Measurements from ENCODE around the gene GATAD2A.

Gene GATAD2A

GRCh38 chr19:19527674-19528625, 122.5 kb downstream of the GATAD2A start:
- Histone ChIP-seq H2BK5ac (ENCODE audit: low read depth, low read length, poor library complexity, severe bottlenecking) (no peak overlapping the region), H3K4ac (ENCODE audit: low read depth in 1 of 2, low read length in 2 of 2) (no peak overlapping the region), H2BK120ac (ENCODE audit: low read depth, low read length) (no peak overlapping the region), H2AFZ (ENCODE audit: low read depth, low read length) (no peak overlapping the region), H4K91ac (ENCODE audit: low read length) (peak overlapping the region; percentile 37), H2BK12ac (ENCODE audit: low read length in 2 of 2) (no peak overlapping the region), H3K9me3 (ENCODE audit: control insufficient read depth, low read length) (no peaks in the 10 kb centered on the region), H4K8ac (ENCODE audit: low read length) (no peak overlapping the region), H3K27ac (ENCODE audit: low read length, poor library complexity, severe bottlenecking) (no peak overlapping the region), H2BK15ac (ENCODE audit: low read depth, poor library complexity, severe bottlenecking) (no peak overlapping the region), H3K4me3 (ENCODE audit: insufficient read depth in 1 of 2, low read depth in 1 of 2, low read length in 2 of 2) (no peak overlapping the region), H3K79me1 (replicated peaks; ENCODE audit: low read length, poor library complexity, severe bottlenecking) (peaks cover 33% of the 10 kb centered on the region), H2AK5ac (ENCODE audit: low read length, severe bottlenecking) (no peak overlapping the region), H3K4me1 (ENCODE audit: control insufficient read depth, insufficient read depth, low read depth, low read length) (peaks cover 28% of the 10 kb centered on the region), H3K9ac (ENCODE audit: low read length) (no peak overlapping the region), H3K18ac (ENCODE audit: low read depth in 1 of 2, low read length in 2 of 2) (no peak overlapping the region), H3K27me3 (ENCODE audit: control insufficient read depth in 1 of 2, insufficient read depth in 1 of 2, low read length in 2 of 2) (no peaks in the 10 kb centered on the region), H3K14ac (ENCODE audit: low read length in 2 of 2) (no peak overlapping the region), H3K36me3 (ENCODE audit: control insufficient read depth in 1 of 2, insufficient read depth in 2 of 2, low read depth in 1 of 2, low read length in 2 of 2) (peaks cover 26 to 70% of the 10 kb centered on the region in 2 experiments), H3K4me2 (ENCODE audit: low read length, poor library complexity, severe bottlenecking) (no peak overlapping the region), H3K23ac (ENCODE audit: low read length in 2 of 2) (no peak overlapping the region)
- WGBS = 97% methylated on average over 26 of the region's 27 CpGs
- DNase-seq = no peak

GRCh38 chr19:19528721-19529490, 123.4 kb downstream of the GATAD2A start, which contains the start of gene YJEFN3:
Gene YJEFN3, plus strand, starts transcription at chr19:19528911. Its CDS starts 22 bp downstream, at chr19:19528933.
- peaks cover 25 to 67% of the 10 kb centered on the region in 2 experiments for H3K36me3 ChIP-seq (ENCODE audit: control insufficient read depth in 1 of 2, insufficient read depth in 2 of 2, low read depth in 1 of 2, low read length in 2 of 2)
- DNase-seq = no peak
- no peak within 1 kb of the TSS for H4K8ac ChIP-seq (ENCODE audit: low read length)
- H3K9ac ChIP-seq (ENCODE audit: low read length) = no peak within 1 kb of the TSS
- H3K27me3 ChIP-seq (ENCODE audit: control insufficient read depth in 1 of 2, insufficient read depth in 1 of 2, low read length in 2 of 2) = no peaks in the 10 kb centered on the region
- no peak within 1 kb of the TSS for H3K4me3 ChIP-seq (ENCODE audit: insufficient read depth in 1 of 2, low read depth in 1 of 2, low read length in 2 of 2)
- H3K79me1 ChIP-seq (replicated peaks; ENCODE audit: low read length, poor library complexity, severe bottlenecking) = peaks cover 32% of the 10 kb centered on the region
- peaks cover 28% of the 10 kb centered on the region for H3K4me1 ChIP-seq (ENCODE audit: control insufficient read depth, insufficient read depth, low read depth, low read length)
- no peak within 1 kb of the TSS for H2AFZ ChIP-seq (ENCODE audit: low read depth, low read length)
- no peak within 1 kb of the TSS for H3K18ac ChIP-seq (ENCODE audit: low read depth in 1 of 2, low read length in 2 of 2)
- H3K14ac ChIP-seq (ENCODE audit: low read length in 2 of 2) = no peak within 1 kb of the TSS
- no peak within 1 kb of the TSS for H3K4me2 ChIP-seq (ENCODE audit: low read length, poor library complexity, severe bottlenecking)
- H2BK5ac ChIP-seq (ENCODE audit: low read depth, low read length, poor library complexity, severe bottlenecking) = no peak within 1 kb of the TSS
- no peak within 1 kb of the TSS for H2AK5ac ChIP-seq (ENCODE audit: low read length, severe bottlenecking)
- H3K9me3 ChIP-seq (ENCODE audit: control insufficient read depth, low read length) = no peaks in the 10 kb centered on the region
- H2BK15ac ChIP-seq (ENCODE audit: low read depth, poor library complexity, severe bottlenecking) = no peak within 1 kb of the TSS
- H2BK120ac ChIP-seq (ENCODE audit: low read depth, low read length) = no peak within 1 kb of the TSS
- 88% methylated on average over 47 of the region's 50 CpGs for WGBS
- peak within 1 kb of the TSS; percentile 37 for H4K91ac ChIP-seq (ENCODE audit: low read length)
- no peak within 1 kb of the TSS for H2BK12ac ChIP-seq (ENCODE audit: low read length in 2 of 2)
- no peak within 1 kb of the TSS for H3K4ac ChIP-seq (ENCODE audit: low read depth in 1 of 2, low read length in 2 of 2)
- no peak within 1 kb of the TSS for H3K27ac ChIP-seq (ENCODE audit: low read length, poor library complexity, severe bottlenecking)
- H3K23ac ChIP-seq (ENCODE audit: low read length in 2 of 2) = no peak within 1 kb of the TSS

GRCh38 chr19:19529783-19530422, 124.4 kb downstream of the GATAD2A start:
- no peak overlapping the region for H3K4me3 ChIP-seq (ENCODE audit: insufficient read depth in 1 of 2, low read depth in 1 of 2, low read length in 2 of 2)
- no peak overlapping the region for H3K4ac ChIP-seq (ENCODE audit: low read depth in 1 of 2, low read length in 2 of 2)
- no peak overlapping the region for H2AFZ ChIP-seq (ENCODE audit: low read depth, low read length)
- H3K23ac ChIP-seq (ENCODE audit: low read length in 2 of 2) = no peak overlapping the region
- no peak overlapping the region for H4K8ac ChIP-seq (ENCODE audit: low read length)
- no peak overlapping the region for H2BK5ac ChIP-seq (ENCODE audit: low read depth, low read length, poor library complexity, severe bottlenecking)
- no peak overlapping the region for H2BK15ac ChIP-seq (ENCODE audit: low read depth, poor library complexity, severe bottlenecking)
- no peaks in the 10 kb centered on the region for H3K9me3 ChIP-seq (ENCODE audit: control insufficient read depth, low read length)
- H4K91ac ChIP-seq (ENCODE audit: low read length) = no peak overlapping the region
- H3K27ac ChIP-seq (ENCODE audit: low read length, poor library complexity, severe bottlenecking) = no peak overlapping the region
- no peak overlapping the region for H3K4me2 ChIP-seq (ENCODE audit: low read length, poor library complexity, severe bottlenecking)
- H3K79me1 ChIP-seq (replicated peaks; ENCODE audit: low read length, poor library complexity, severe bottlenecking) = peaks cover 24% of the 10 kb centered on the region
- no peak for DNase-seq
- H3K36me3 ChIP-seq (ENCODE audit: control insufficient read depth in 1 of 2, insufficient read depth in 2 of 2, low read depth in 1 of 2, low read length in 2 of 2) = peaks cover 20 to 59% of the 10 kb centered on the region in 2 experiments
- no peak overlapping the region for H2AK5ac ChIP-seq (ENCODE audit: low read length, severe bottlenecking)
- H3K14ac ChIP-seq (ENCODE audit: low read length in 2 of 2) = no peak overlapping the region
- H3K4me1 ChIP-seq (ENCODE audit: control insufficient read depth, insufficient read depth, low read depth, low read length) = peaks cover 28% of the 10 kb centered on the region
- no peak overlapping the region for H3K9ac ChIP-seq (ENCODE audit: low read length)
- H2BK120ac ChIP-seq (ENCODE audit: low read depth, low read length) = no peak overlapping the region
- no peak overlapping the region for H2BK12ac ChIP-seq (ENCODE audit: low read length in 2 of 2)
- 83% methylated on average over 11 of the region's 11 CpGs for WGBS
- H3K18ac ChIP-seq (ENCODE audit: low read depth in 1 of 2, low read length in 2 of 2) = no peak overlapping the region
- no peaks in the 10 kb centered on the region for H3K27me3 ChIP-seq (ENCODE audit: control insufficient read depth in 1 of 2, insufficient read depth in 1 of 2, low read length in 2 of 2)

Data from mesenchymal stem cell (in vitro differentiated cells and primary cell).